CD1c-positive myeloid dendritic cell (primary cell): ENCODE measurements around the gene ETHE1.

Experiments used
- DNase-seq: peaks from one replicate; pipeline ENCODE4 v3.0.0-alpha.2; 2016; ENCODE audit errors: extremely low spot score

ETHE1 gene

GRCh38 chr19:43465468-43466120 is 61.4 kb downstream of the ETHE1 start, which contains the start of gene LYPD3:
LYPD3 (minus strand) TSS chr19:43465608; CDS start chr19:43465571, 37 bp downstream.
- peak; percentile 51 for DNase-seq

DNA sequence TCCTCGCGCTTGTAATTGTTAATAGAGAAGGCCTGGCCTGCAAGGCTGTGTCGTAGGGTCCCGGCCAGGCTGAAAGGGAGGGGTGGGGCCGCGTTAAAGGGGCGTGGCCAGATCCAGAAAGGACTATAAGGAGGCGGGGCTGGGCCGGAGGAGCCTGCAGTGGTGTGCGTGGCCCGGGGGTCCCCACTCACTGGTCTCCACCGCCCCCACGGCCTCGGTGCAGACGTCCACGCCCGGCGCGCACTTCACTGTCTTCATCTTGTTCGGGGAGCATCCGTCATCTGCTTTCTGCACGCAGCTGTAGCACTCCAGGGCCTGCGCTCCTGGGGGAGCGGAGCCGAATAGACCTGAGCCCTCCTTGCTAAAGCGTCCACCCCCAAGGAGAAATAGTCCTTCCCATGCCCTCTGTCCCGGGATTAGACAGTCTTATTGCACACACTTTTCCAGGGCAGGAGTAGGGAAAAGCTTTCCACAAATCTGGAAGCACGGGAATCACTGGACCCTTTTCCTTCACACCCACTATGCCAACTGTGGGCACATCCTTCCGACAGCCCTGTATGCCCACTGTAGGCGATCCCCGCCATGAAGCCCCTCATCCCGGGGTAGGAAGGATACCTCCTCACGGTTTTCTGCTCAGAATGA is 62.7 kb downstream of the ETHE1 start:
- DNase-seq, result no peak

DNA sequence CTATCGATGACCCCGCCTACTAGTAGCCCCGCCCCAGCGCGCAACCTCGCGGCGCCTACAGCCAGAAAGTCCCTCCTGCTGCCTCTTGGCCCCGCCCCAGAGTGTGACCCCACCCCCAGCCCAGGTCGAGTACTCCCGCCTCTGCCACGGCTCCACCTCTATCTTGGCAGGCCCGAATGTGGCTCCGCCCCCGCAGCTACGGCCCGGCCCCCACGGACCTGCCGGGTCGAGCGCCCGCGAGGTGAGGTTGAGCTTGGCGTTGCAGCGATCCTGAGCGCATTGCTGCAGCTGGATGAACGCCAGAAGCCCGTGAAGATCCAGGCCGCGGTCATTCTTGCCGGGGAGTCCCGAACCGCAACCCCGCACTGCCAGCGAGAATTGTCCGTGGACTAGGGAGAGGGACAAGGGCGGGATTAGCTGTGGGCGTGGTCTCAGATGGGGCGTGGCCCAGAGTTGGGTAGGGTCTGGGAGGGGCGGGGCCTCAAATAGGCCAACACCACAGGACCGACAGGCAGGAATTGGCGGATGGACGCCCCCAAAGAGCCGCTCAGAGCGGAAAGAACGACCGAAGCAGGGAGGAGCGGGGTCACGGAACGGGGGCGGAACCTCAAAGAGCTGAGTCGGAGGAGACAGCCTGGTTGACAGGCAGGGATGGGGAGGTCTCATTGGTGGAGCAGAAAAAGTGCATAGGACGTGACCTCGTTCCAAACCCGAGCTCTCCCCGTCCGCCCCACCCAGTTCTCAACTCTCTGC is 63.4 kb downstream of the ETHE1 start:
- DNase-seq, result peak; percentile 97

DNA sequence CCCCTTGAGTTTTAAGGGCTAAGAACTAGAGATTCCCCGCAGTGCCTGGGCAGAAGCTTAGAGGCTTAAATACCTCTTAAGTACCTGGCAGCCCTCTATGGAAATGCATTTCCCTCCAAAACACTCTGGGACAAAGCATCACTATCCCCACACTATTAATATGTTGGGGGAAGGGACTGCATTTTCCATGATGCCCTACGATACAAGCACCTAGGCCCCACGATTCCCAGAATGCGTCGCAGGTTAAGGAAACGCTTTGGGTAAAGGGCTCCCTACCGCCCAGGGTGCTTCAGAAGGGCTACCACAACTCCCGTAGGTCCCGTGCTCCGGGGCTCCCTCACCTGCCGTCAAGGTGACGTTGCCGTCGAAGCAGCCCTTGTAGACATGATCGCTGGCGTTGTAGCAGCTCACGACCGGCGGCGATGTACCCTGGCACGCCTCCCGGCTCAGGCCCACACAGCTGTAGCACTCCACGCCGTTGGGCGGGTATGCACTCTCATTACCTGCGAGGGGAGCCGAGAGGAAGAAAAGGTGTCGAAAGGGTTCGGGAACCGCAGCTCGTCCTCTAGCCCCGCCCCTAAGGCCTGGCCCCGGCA is 64.1 kb downstream of the ETHE1 start:
- DNase-seq, result no peak

- no peak for DNase-seq
These were observed 64.6 kb downstream of the ETHE1 start for GRCh38 chr19:43462383-43462782.

DNA sequence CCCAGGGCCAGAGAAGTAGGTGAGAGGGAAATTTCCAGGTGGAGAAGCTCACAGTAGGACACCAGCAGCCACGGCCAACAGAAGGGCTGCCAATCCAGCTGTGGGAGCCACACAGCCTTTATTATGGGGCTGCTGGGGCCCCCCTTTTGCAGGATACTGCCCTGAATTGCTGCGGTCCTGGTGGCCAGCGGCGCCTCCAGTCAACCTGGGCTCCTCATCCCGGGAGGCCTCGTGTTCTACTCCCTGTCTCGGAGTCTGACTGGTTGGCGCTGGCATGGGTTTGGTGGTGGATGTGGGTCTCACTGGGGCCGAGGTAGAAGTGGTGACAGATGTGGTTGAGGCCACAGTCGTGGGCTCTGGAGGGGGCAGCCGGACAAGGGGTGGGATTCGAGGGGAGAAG is 65.7 kb downstream of the ETHE1 start:
- DNase-seq, result no peak

DNA sequence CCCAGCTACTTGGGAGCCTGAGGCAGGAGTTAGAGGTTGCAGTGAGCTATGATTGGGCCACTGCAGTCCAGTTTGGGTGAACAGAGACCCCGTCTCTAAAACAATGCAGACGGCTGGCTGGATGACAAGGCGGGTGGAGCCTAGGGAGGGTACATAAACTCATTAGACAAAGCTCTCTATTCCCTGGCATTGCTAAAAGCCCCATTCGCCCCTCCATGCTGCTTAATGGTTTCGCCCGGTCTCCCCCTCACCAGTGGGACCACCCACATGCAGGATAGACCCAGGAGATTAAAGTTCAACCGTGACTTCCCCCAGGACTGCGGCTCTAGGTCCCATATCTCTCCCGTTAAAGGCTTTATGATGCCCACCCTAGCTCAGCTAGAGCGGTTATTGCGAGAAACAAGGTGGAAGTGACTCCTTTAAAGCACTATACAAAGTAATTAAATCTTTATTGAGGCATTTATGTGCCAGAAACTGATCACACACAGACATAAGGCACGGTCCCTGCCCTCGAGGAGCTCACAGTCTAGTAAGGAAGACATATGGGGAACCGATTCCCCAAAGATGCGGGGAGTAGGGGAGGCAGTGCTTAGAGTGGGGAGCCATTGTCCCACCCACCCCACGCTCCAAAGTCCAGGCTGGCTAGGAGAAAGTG is 66.5 kb downstream of the ETHE1 start:
- DNase-seq, result no peak

DNA sequence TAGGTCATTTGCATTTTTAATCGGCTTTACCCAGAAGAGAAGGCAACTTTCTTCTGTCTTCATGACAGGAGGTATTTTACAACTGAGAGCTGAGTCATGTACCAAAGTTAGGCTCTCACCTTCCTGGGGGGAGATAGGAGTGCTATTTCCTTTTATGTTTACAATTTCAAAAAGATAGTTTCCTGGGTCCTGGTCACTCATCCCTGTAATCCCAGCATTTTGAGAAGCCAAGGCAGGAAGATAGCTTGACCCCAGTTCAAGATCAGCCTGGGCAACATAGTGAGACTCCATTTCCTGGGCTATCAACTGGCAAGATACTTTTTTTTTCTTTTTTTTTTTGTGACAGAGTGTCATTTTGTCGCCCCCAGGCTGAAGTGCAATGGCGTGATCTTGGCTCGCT is 69.2 kb downstream of the ETHE1 start:
- no peak for DNase-seq
